Motor neuron (in vitro differentiated cells): ENCODE results near the gene SMS. TPM values are rescaled to one million over a fixed set of nuclear protein-coding genes. Genes with fewer than 3 reads are reported as not detected.
A peak's percentile ranks its signal among the peaks of the same experiment; 100 is the strongest.

ENCODE experiments used
- ATAC-seq, 8 experiments: fragments of 200-7000 bp; cut with Tn5 transposase; replicated peaks in 6 of 8; 2 replicates each; pipeline ENCODE4 v1.8.0; 2021; ENCODE audit warnings: mild to moderate bottlenecking in 8 of 8, moderate library complexity in 8 of 8
- H3K27ac ChIP-seq, 2 donors: fragments of 250-450 bp; sonication (Bioruptor Pico); 2 replicates each; pipeline ENCODE4 v1.9.0; 2021; ENCODE audit warnings: antibody characterized with exemption in 2 of 2, mild to moderate bottlenecking in 2 of 2, moderate library complexity in 1 of 2
- H3K4me1 ChIP-seq, 2 donors: fragments of 250-450 bp; sonication (Bioruptor Pico); replicated peaks in 1 of 2; 2 replicates each; pipeline ENCODE4 v1.6.1; 2021; ENCODE audit warnings: antibody characterized with exemption in 2 of 2, mild to moderate bottlenecking in 2 of 2, moderate library complexity in 1 of 2
- H3K4me3 ChIP-seq, 5 donors: fragments of 250-450 bp; sonication (Bioruptor Pico); 2 replicates each; pipeline ENCODE4 v1.9.0; 2021; ENCODE audit warnings: antibody characterized with exemption in 5 of 5, mild to moderate bottlenecking in 5 of 5, moderate library complexity in 4 of 5
- WGBS, 10 experiments: fragments of 450-650 bp; shearing (Covaris generic); methylation state at CpG; one replicate each; pipeline ENCODE4 v1.0.0; 2022; 5-methylcytosine and 5-hydroxymethylcytosine counted together
- in situ Hi-C, 9 experiments: fragments of 400-800 bp; cut with MboI; loops; one replicate each; pipeline ENCODE4 v1.15.0; 2021; ENCODE audit warnings: low sequenced_read_pairs in 9 of 9, low pct_unique_long_range_greater_than_20kb in 2 of 9; ENCODE audit not compliant: unreplicated experiment in 9 of 9
- total RNA-seq, 8 experiments: library from RNA; unstranded; fragments of 300-600 nt; gene quantifications; 2 replicates each; pipeline versions ENCODE4 v1.2.3 to v1.2.4, GENCODE V29; 2022

Gene SMS
- total RNA-seq, 8 experiments from 2014 or later, result 15.9 to 158 (median 72.3) TPM

GRCh38 chrX:21956783-21957182 lies 16.3 kb downstream of the SMS start:
- Histone ChIP-seq H3K27ac (no peak overlapping the region), H3K4me3 (no peak overlapping the region), H3K4me1 (peaks cover 0 to 4% of the 10 kb centered on the region in 2 donors)
- in situ Hi-C loops, result no loop called here
- ATAC-seq, result no peak
- WGBS, 10 experiments, result 20 to 100% (median 100%) methylated on average over 1 to 2 of the region's 7 CpGs; no CpG with 5 or more reads in 6 of the 10 experiments

GRCh38 chrX:21958187-21958586 lies 17.7 kb downstream of the SMS start:
- in situ Hi-C loops, result no loop called here

GRCh38 chrX:21958916-21959315 lies 18.4 kb downstream of the SMS start:
- no peak overlapping the region for H3K27ac ChIP-seq
- 80 to 82% methylated on average over 1 to 4 of the region's 4 CpGs; no CpG with 5 or more reads in 8 of the 10 experiments for WGBS, 10 experiments
- H3K4me1 ChIP-seq, result no peaks in the 10 kb centered on the region
- no peak for ATAC-seq
- in situ Hi-C loops, result no loop called here
- H3K4me3 ChIP-seq, result no peak overlapping the region

More at GRCh38 chrX:21958187-21958586, 17.7 kb downstream of the SMS start:
- Histone ChIP-seq H3K4me1 (no peaks in the 10 kb centered on the region), H3K27ac (no peak overlapping the region), H3K4me3 (no peak overlapping the region)
- whole genome bisulfite sequencing, 10 experiments, result 69 to 100% (median 100%) methylated on average over 1 to 6 of the region's 8 CpGs; no CpG with 5 or more reads in 5 of the 10 experiments
- ATAC-seq, result no peak

GRCh38 chrX:21959362-21960051 lies 19.0 kb downstream of the SMS start:
- no peak overlapping the region for H3K27ac ChIP-seq
- no peaks in the 10 kb centered on the region for H3K4me1 ChIP-seq
- no peak for ATAC-seq
- WGBS, 10 experiments, result 33 to 39% methylated on average over 3 to 9 of the region's 12 CpGs; no CpG with 5 or more reads in 8 of the 10 experiments
- no peak overlapping the region for H3K4me3 ChIP-seq
- in situ Hi-C loops, result no loop called here

GRCh38 chrX:21960569-21961541 lies 20.3 kb downstream of the SMS start:
- Histone ChIP-seq H3K4me3 (no peak overlapping the region), H3K27ac (no peak overlapping the region), H3K4me1 (no peaks in the 10 kb centered on the region)
- WGBS, 10 experiments, result 0 to 100% (median 40%) methylated on average over 1 to 4 of the region's 7 CpGs; no CpG with 5 or more reads in 1 of the 10 experiments
- ATAC-seq, result peak in 3 of 8 experiments; percentile 31 to 56 (median 52)
- in situ Hi-C loops, result no loop called here

GRCh38 chrX:21962361-21962760 lies 21.9 kb downstream of the SMS start:
- in situ Hi-C loops, result no loop called here
- ATAC-seq, result no peak
- H3K4me1 ChIP-seq, result no peaks in the 10 kb centered on the region
- H3K27ac ChIP-seq, result no peak overlapping the region
- no peak overlapping the region for H3K4me3 ChIP-seq

GRCh38 chrX:21963269-21963668 lies 22.8 kb downstream of the SMS start:
- ATAC-seq, result no peak
- in situ Hi-C loops, result no loop called here
- Histone ChIP-seq H3K27ac (no peak overlapping the region), H3K4me1 (no peaks in the 10 kb centered on the region), H3K4me3 (no peak overlapping the region)
- WGBS, 10 experiments, result 24 to 81% (median 80%) methylated on average over 1 to 5 of the region's 7 CpGs; no CpG with 5 or more reads in 5 of the 10 experiments

GRCh38 chrX:21963731-21964405 lies 23.4 kb downstream of the SMS start:
- H3K27ac ChIP-seq, result no peak overlapping the region
- no peaks in the 10 kb centered on the region for H3K4me1 ChIP-seq
- ATAC-seq, result peak in 2 of 8 experiments; percentile 58 to 67
- 20 to 100% (median 73%) methylated on average over 1 to 5 of the region's 8 CpGs; no CpG with 5 or more reads in 4 of the 10 experiments for WGBS, 10 experiments
- in situ Hi-C loops, result no loop called here
- H3K4me3 ChIP-seq, result no peak overlapping the region

- no peak overlapping the region for H3K27ac ChIP-seq
- in situ Hi-C loops, result no loop called here
- H3K4me1 ChIP-seq, result no peaks in the 10 kb centered on the region
- H3K4me3 ChIP-seq, result no peak overlapping the region
- 68 to 100% (median 89%) methylated on average over 1 to 9 of the region's 9 CpGs; no CpG with 5 or more reads in 2 of the 10 experiments for WGBS, 10 experiments
- ATAC-seq, result no peak
Observed at GRCh38 chrX:21966866-21967265, 26.4 kb downstream of the SMS start.

- H3K27ac ChIP-seq, result no peak overlapping the region
- no peak overlapping the region for H3K4me3 ChIP-seq
- H3K4me1 ChIP-seq, result no peaks in the 10 kb centered on the region
- no peak for ATAC-seq
- in situ Hi-C loops, result no loop called here
- 82 to 100% methylated on average over 1 to 5 of the region's 7 CpGs; no CpG with 5 or more reads in 8 of the 10 experiments for WGBS, 10 experiments
Observed at GRCh38 chrX:21968333-21968732, 27.8 kb downstream of the SMS start.

GRCh38 chrX:21970326-21970725 lies 29.8 kb downstream of the SMS start:
- in situ Hi-C loops, result no loop called here
- 66 to 100% (median 71%) methylated on average over 1 to 4 of the region's 4 CpGs; no CpG with 5 or more reads in 7 of the 10 experiments for WGBS, 10 experiments
- no peak overlapping the region for H3K27ac ChIP-seq
- no peak overlapping the region for H3K4me3 ChIP-seq
- ATAC-seq, result no peak
- H3K4me1 ChIP-seq, result no peaks in the 10 kb centered on the region

- 40 to 100% (median 96%) methylated on average over 1 to 4 of the region's 5 CpGs; no CpG with 5 or more reads in 4 of the 10 experiments for WGBS, 10 experiments
- no peak overlapping the region for H3K27ac ChIP-seq
- H3K4me1 ChIP-seq, result no peaks in the 10 kb centered on the region
- in situ Hi-C loops, result no loop called here
- H3K4me3 ChIP-seq, result no peak overlapping the region
- ATAC-seq, result no peak
Observed at GRCh38 chrX:21972046-21972445, 31.5 kb downstream of the SMS start.

- WGBS, 10 experiments, result 17 to 71% (median 64%) methylated on average over 1 to 7 of the region's 7 CpGs; no CpG with 5 or more reads in 7 of the 10 experiments
- Histone ChIP-seq H3K4me1 (no peaks in the 10 kb centered on the region), H3K27ac (no peak overlapping the region), H3K4me3 (no peak overlapping the region)
- ATAC-seq, result peak in 6 of 8 experiments; percentile 15 to 94 (median 70)
- in situ Hi-C loops, result no loop called here
Observed at GRCh38 chrX:21972721-21973120, 32.2 kb downstream of the SMS start.
